Measurements from ENCODE around the gene LYPD1. TPM values are rescaled to one million over a fixed set of nuclear protein-coding genes. Genes with fewer than 3 reads are reported as not detected.

The LYPD1 gene
- total and polyA plus RNA-seq, 10 of the 15 experiments (the other 5 are each of a cell fraction or from before 2014, with no cell fraction given): not detected

DNA sequence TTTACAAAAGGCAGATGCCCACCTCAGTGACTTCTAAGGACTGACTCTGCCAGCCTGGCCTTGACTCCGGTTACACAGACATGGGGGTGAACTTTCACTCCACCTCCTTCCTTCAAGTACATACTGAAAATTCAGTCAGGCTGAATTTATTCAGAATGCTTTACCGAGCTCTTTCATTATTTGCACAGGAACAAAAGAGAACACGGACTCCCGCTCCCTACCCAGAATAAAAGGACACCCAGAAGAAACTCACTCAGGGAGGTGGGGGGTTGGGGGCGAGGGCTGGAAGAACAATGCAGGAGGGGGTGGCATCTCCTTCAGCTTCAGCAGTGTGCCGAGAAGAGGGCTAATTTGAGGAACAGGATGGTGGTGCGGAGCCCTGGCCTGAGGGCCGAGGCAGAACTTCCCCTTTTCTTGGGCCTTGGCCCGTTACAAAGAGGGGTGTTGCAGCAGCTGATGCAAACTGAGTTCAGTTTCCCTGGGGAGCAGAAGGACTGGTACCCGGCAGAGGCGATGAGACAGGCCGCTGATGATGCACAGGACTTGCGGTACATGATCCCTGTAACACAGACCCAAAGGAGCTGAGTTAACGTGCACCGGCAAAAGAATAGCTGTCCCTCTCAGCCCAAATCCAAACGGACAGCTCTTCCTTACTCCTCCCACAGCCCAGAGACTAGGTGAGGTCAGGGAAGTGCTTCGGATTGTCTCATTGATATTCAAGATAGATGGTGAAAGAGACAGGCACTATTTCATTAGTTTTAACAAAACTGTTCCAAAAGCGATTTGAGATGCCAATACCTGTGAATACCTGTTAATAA lies 24.1 kb downstream of the LYPD1 start:
- SMC1A ChIA-PET (ENCODE audit: uncharacterized antibody, unreplicated experiment): interaction anchor here (1.0 kb wide), 1 partner anchor 526 kb away, joined by 3 read pairs; no protein-coding TSS in a partner anchor
- Histone ChIP-seq H3K36me3 (ENCODE audit: control insufficient read depth in 2 of 2, insufficient read depth in 2 of 2, low read length in 1 of 2) (no peaks in the 10 kb centered on the region), H3K27ac (ENCODE audit: control insufficient read depth, insufficient read depth) (no peak overlapping the region), H2AFZ (ENCODE audit: control insufficient read depth, low read depth, low read length) (no peak overlapping the region), H3K27me3 (replicated peaks in 1 of 2; ENCODE audit: control insufficient read depth in 2 of 2, insufficient read depth in 2 of 2, low read length in 1 of 2) (no peaks in the 10 kb centered on the region), H3K9ac (ENCODE audit: control insufficient read depth, insufficient read depth, low read length) (no peak overlapping the region), H3K4me1 (ENCODE audit: control insufficient read depth, insufficient read depth, low read length) (no peaks in the 10 kb centered on the region), H3K9me3 (replicated peaks; ENCODE audit: control insufficient read depth, insufficient read depth, low read length) (no peaks in the 10 kb centered on the region), H3K4me2 (ENCODE audit: control insufficient read depth, insufficient read depth) (no peak overlapping the region), H4K20me1 (ENCODE audit: control insufficient read depth, insufficient read depth) (no peaks in the 10 kb centered on the region), H3K79me2 (ENCODE audit: control insufficient read depth, insufficient read depth, low read length) (no peaks in the 10 kb centered on the region), H3K4me3 (no peak overlapping the region)
- FAIRE-seq: no peak
- DNase-seq (ENCODE audit: low read depth, low spot score): no peak
- TF ChIP-seq, protein P1, sequence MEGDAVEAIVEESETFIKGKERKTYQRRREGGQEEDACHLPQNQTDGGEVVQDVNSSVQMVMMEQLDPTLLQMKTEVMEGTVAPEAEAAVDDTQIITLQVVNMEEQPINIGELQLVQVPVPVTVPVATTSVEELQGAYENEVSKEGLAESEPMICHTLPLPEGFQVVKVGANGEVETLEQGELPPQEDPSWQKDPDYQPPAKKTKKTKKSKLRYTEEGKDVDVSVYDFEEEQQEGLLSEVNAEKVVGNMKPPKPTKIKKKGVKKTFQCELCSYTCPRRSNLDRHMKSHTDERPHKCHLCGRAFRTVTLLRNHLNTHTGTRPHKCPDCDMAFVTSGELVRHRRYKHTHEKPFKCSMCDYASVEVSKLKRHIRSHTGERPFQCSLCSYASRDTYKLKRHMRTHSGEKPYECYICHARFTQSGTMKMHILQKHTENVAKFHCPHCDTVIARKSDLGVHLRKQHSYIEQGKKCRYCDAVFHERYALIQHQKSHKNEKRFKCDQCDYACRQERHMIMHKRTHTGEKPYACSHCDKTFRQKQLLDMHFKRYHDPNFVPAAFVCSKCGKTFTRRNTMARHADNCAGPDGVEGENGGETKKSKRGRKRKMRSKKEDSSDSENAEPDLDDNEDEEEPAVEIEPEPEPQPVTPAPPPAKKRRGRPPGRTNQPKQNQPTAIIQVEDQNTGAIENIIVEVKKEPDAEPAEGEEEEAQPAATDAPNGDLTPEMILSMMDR (IDR thresholded peaks at IDR 0.05 in 2 of 3, conservative IDR thresholded peaks at IDR 0.05 in 1 of 3; ENCODE audit: control insufficient read depth in 2 of 3, extremely low read depth in 1 of 3, insufficient read depth in 1 of 3, low read depth in 3 of 3, low read length in 3 of 3): no peak
- TF ChIP-seq, protein P2, sequence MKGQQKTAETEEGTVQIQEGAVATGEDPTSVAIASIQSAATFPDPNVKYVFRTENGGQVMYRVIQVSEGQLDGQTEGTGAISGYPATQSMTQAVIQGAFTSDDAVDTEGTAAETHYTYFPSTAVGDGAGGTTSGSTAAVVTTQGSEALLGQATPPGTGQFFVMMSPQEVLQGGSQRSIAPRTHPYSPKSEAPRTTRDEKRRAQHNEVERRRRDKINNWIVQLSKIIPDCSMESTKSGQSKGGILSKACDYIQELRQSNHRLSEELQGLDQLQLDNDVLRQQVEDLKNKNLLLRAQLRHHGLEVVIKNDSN (IDR thresholded peaks at IDR 0.05; ENCODE audit: borderline replicate concordance, extremely low read length, insufficient read depth, low read depth, low read length): no peak
- TF ChIP-seq SPI1 (IDR thresholded peaks at IDR 0.05; ENCODE audit: borderline replicate concordance, insufficient read depth, low read depth, low read length): peak; percentile 17; the same call in 1 of the 2 replicates
- TF ChIP-seq MEF2B (IDR thresholded peaks at IDR 0.05; ENCODE audit: partially characterized antibody, poor library complexity, severe bottlenecking): no peak
- 10% methylated on average over 18 of the region's 18 CpGs for WGBS (ENCODE audit: insufficient coverage, insufficient replicate concordance, low lambda C conversion rate, missing lambda C conversion rate)
- BruUV-seq (replicated peaks): no TSS peak
- in situ Hi-C loops (cut with MboI) (no loop called here), intact Hi-C loops (cut with micrococcal nuclease; ENCODE audit: unreplicated experiment) (no loop called here)
- peak; percentile 69 for ATAC-seq
- RAD21 ChIA-PET (ENCODE audit: unreplicated experiment): interaction anchor here (0.8 to 1.0 kb wide), 2 partner anchors 522 to 526 kb away, joined by 3 read pairs; no protein-coding TSS in a partner anchor
- CTCF ChIA-PET: interaction anchor here (0.6 to 1.3 kb wide), 5 partner anchors 10 to 1198 kb away, joined by 3 to 4 read pairs (median 3); no protein-coding TSS in a partner anchor
- POLR2A ChIA-PET: no interaction called here
